ENCODE data around the gene FBXW7. TPM values are rescaled to one million over a fixed set of nuclear protein-coding genes. Genes with fewer than 3 reads are reported as not detected.

Gene FBXW7
- total RNA-seq, 1 experiment from 2014 or later = 33.5 TPM

- no peak overlapping the region for H3K27ac ChIP-seq (ENCODE audit: low read depth, low read length, poor library complexity, severe bottlenecking)
- POLR2A ChIA-PET (ENCODE audit: low non-redundant PET) = no interaction called here
- BruUV-seq (replicated peaks) = no TSS peak
- no peaks in the 10 kb centered on the region for H3K9me3 ChIP-seq (ENCODE audit: low read depth, low read length, poor library complexity, severe bottlenecking)
- H3K36me3 ChIP-seq (ENCODE audit: insufficient read depth, low read length, poor library complexity, severe bottlenecking) = no peaks in the 10 kb centered on the region
- intact Hi-C loops (cut with micrococcal nuclease; ENCODE audit: unreplicated experiment) = no loop called here
- peaks cover 4% of the 10 kb centered on the region for H3K4me1 ChIP-seq (ENCODE audit: insufficient read depth, low read length, poor library complexity, severe bottlenecking)
- H3K4me3 ChIP-seq (ENCODE audit: low read depth, low read length, poor library complexity, severe bottlenecking) = no peak overlapping the region
- CTCF ChIA-PET = interaction anchor here (1.0 kb wide), 1 partner anchor 273 kb away, joined by 3 read pairs; no protein-coding TSS in a partner anchor
- DNase-seq (ENCODE audit: low spot score) = no peak
- no peaks in the 10 kb centered on the region for H3K27me3 ChIP-seq (replicated peaks; ENCODE audit: insufficient read depth, low read depth, low read length, poor library complexity)
- TF ChIP-seq EZH2 (IDR thresholded peaks at IDR 0.05; ENCODE audit: borderline replicate concordance, low read depth, low read length, poor library complexity, severe bottlenecking) (no peak), CTCF (conservative IDR thresholded peaks at IDR 0.05; ENCODE audit: low read depth, low read length) (no peak)
Measured at GRCh38 chr4:152455311-152455710, 80.6 kb downstream of the FBXW7 start.

GRCh38 chr4:152454398-152455011 is 81.4 kb downstream of the FBXW7 start:
- Histone ChIP-seq H3K9me3 (ENCODE audit: low read depth, low read length, poor library complexity, severe bottlenecking) (no peaks in the 10 kb centered on the region), H3K27me3 (replicated peaks; ENCODE audit: insufficient read depth, low read depth, low read length, poor library complexity) (no peaks in the 10 kb centered on the region), H3K4me1 (ENCODE audit: insufficient read depth, low read length, poor library complexity, severe bottlenecking) (peaks cover 4% of the 10 kb centered on the region), H3K36me3 (ENCODE audit: insufficient read depth, low read length, poor library complexity, severe bottlenecking) (no peaks in the 10 kb centered on the region), H3K4me3 (ENCODE audit: low read depth, low read length, poor library complexity, severe bottlenecking) (no peak overlapping the region), H3K27ac (ENCODE audit: low read depth, low read length, poor library complexity, severe bottlenecking) (no peak overlapping the region)
- intact Hi-C loops (cut with micrococcal nuclease; ENCODE audit: unreplicated experiment) = loop anchor here (1.0 to 5.0 kb wide), 2 partner anchors 186 to 283 kb away; no protein-coding TSS in a partner anchor
- peak; percentile 48 for DNase-seq (ENCODE audit: low spot score)
- ChIA-PET CTCF (interaction anchor here (1.0 to 1.2 kb wide), 3 partner anchors 47 to 273 kb away, joined by 3 to 9 read pairs (median 4); no protein-coding TSS in a partner anchor), POLR2A (ENCODE audit: low non-redundant PET) (no interaction called here)
- TF ChIP-seq CTCF (conservative IDR thresholded peaks at IDR 0.05; ENCODE audit: low read depth, low read length) (peak; percentile 77), EZH2 (IDR thresholded peaks at IDR 0.05; ENCODE audit: borderline replicate concordance, low read depth, low read length, poor library complexity, severe bottlenecking) (no peak)
- no TSS peak for BruUV-seq (replicated peaks)

GRCh38 chr4:152451496-152451895 is 84.4 kb downstream of the FBXW7 start:
- no peaks in the 10 kb centered on the region for H3K27me3 ChIP-seq (replicated peaks; ENCODE audit: insufficient read depth, low read depth, low read length, poor library complexity)
- ChIA-PET CTCF (no interaction called here), POLR2A (ENCODE audit: low non-redundant PET) (no interaction called here)
- BruUV-seq (replicated peaks) = no TSS peak
- TF ChIP-seq EZH2 (IDR thresholded peaks at IDR 0.05; ENCODE audit: borderline replicate concordance, low read depth, low read length, poor library complexity, severe bottlenecking) = no peak
- TF ChIP-seq CTCF (conservative IDR thresholded peaks at IDR 0.05; ENCODE audit: low read depth, low read length) = no peak
- no peak overlapping the region for H3K4me3 ChIP-seq (ENCODE audit: low read depth, low read length, poor library complexity, severe bottlenecking)
- no peak for DNase-seq (ENCODE audit: low spot score)
- H3K36me3 ChIP-seq (ENCODE audit: insufficient read depth, low read length, poor library complexity, severe bottlenecking) = no peaks in the 10 kb centered on the region
- no peak overlapping the region for H3K27ac ChIP-seq (ENCODE audit: low read depth, low read length, poor library complexity, severe bottlenecking)
- intact Hi-C loops (cut with micrococcal nuclease; ENCODE audit: unreplicated experiment) = loop anchor here (5.0 kb wide), 1 partner anchor 286 kb away; no protein-coding TSS in a partner anchor
- H3K4me1 ChIP-seq (ENCODE audit: insufficient read depth, low read length, poor library complexity, severe bottlenecking) = peaks cover 4% of the 10 kb centered on the region
- no peaks in the 10 kb centered on the region for H3K9me3 ChIP-seq (ENCODE audit: low read depth, low read length, poor library complexity, severe bottlenecking)
